ENCODE measurements around the gene RIT1.

The RIT1 gene

GRCh38 chr1:155889566-155889965, 21.6 kb downstream of the RIT1 start:
- Histone ChIP-seq H3K9me3 (ENCODE audit: control insufficient read depth, insufficient read depth, low read length) (no peaks in the 10 kb centered on the region), H3K9ac (ENCODE audit: low read depth, low read length) (no peak overlapping the region), H3K27ac (ENCODE audit: low read depth, low read length) (no peak overlapping the region), H3K4me3 (ENCODE audit: low read depth, low read length) (no peak overlapping the region), H3K36me3 (ENCODE audit: control insufficient read depth, insufficient read depth, low read length) (no peaks in the 10 kb centered on the region), H3K27me3 (ENCODE audit: control insufficient read depth, insufficient read depth, low read length) (no peaks in the 10 kb centered on the region), H3K4me1 (ENCODE audit: control insufficient read depth, insufficient read depth, low read length) (no peaks in the 10 kb centered on the region)

GRCh38 chr1:155888481-155888880, 22.7 kb downstream of the RIT1 start:
- H3K4me1 ChIP-seq (ENCODE audit: control insufficient read depth, insufficient read depth, low read length): no peaks in the 10 kb centered on the region
- H3K9ac ChIP-seq (ENCODE audit: low read depth, low read length): no peak overlapping the region

GRCh38 chr1:155884982-155885381, 26.2 kb downstream of the RIT1 start:
- no peak overlapping the region for H3K9ac ChIP-seq (ENCODE audit: low read depth, low read length)
- H3K4me3 ChIP-seq (ENCODE audit: low read depth, low read length): no peak overlapping the region
- H3K27ac ChIP-seq (ENCODE audit: low read depth, low read length): no peak overlapping the region
- H3K4me1 ChIP-seq (ENCODE audit: control insufficient read depth, insufficient read depth, low read length): no peaks in the 10 kb centered on the region
- no peaks in the 10 kb centered on the region for H3K9me3 ChIP-seq (ENCODE audit: control insufficient read depth, insufficient read depth, low read length)
- H3K36me3 ChIP-seq (ENCODE audit: control insufficient read depth, insufficient read depth, low read length): no peaks in the 10 kb centered on the region
- H3K27me3 ChIP-seq (ENCODE audit: control insufficient read depth, insufficient read depth, low read length): no peaks in the 10 kb centered on the region

More at GRCh38 chr1:155888481-155888880, 22.7 kb downstream of the RIT1 start:
- H3K4me3 ChIP-seq (ENCODE audit: low read depth, low read length): no peak overlapping the region
- no peaks in the 10 kb centered on the region for H3K27me3 ChIP-seq (ENCODE audit: control insufficient read depth, insufficient read depth, low read length)
- H3K36me3 ChIP-seq (ENCODE audit: control insufficient read depth, insufficient read depth, low read length): no peaks in the 10 kb centered on the region
- H3K9me3 ChIP-seq (ENCODE audit: control insufficient read depth, insufficient read depth, low read length): no peaks in the 10 kb centered on the region
- H3K27ac ChIP-seq (ENCODE audit: low read depth, low read length): no peak overlapping the region

- no peak overlapping the region for H3K4me3 ChIP-seq (ENCODE audit: low read depth, low read length)
- H3K4me1 ChIP-seq (ENCODE audit: control insufficient read depth, insufficient read depth, low read length): no peaks in the 10 kb centered on the region
- H3K9ac ChIP-seq (ENCODE audit: low read depth, low read length): no peak overlapping the region
- H3K27ac ChIP-seq (ENCODE audit: low read depth, low read length): no peak overlapping the region
- H3K27me3 ChIP-seq (ENCODE audit: control insufficient read depth, insufficient read depth, low read length): no peaks in the 10 kb centered on the region
- H3K36me3 ChIP-seq (ENCODE audit: control insufficient read depth, insufficient read depth, low read length): no peaks in the 10 kb centered on the region
- no peaks in the 10 kb centered on the region for H3K9me3 ChIP-seq (ENCODE audit: control insufficient read depth, insufficient read depth, low read length)
Observed at GRCh38 chr1:155884031-155884960, 26.9 kb downstream of the RIT1 start.

- Histone ChIP-seq H3K9me3 (ENCODE audit: control insufficient read depth, insufficient read depth, low read length) (no peaks in the 10 kb centered on the region), H3K36me3 (ENCODE audit: control insufficient read depth, insufficient read depth, low read length) (no peaks in the 10 kb centered on the region)
Observed at GRCh38 chr1:155882766-155883165, 28.4 kb downstream of the RIT1 start.

GRCh38 chr1:155882235-155882634, 28.9 kb downstream of the RIT1 start:
- H3K4me1 ChIP-seq (ENCODE audit: control insufficient read depth, insufficient read depth, low read length): no peaks in the 10 kb centered on the region
- no peaks in the 10 kb centered on the region for H3K36me3 ChIP-seq (ENCODE audit: control insufficient read depth, insufficient read depth, low read length)
- no peak overlapping the region for H3K4me3 ChIP-seq (ENCODE audit: low read depth, low read length)
- no peaks in the 10 kb centered on the region for H3K27me3 ChIP-seq (ENCODE audit: control insufficient read depth, insufficient read depth, low read length)
- H3K9ac ChIP-seq (ENCODE audit: low read depth, low read length): no peak overlapping the region
- H3K27ac ChIP-seq (ENCODE audit: low read depth, low read length): no peak overlapping the region
- no peaks in the 10 kb centered on the region for H3K9me3 ChIP-seq (ENCODE audit: control insufficient read depth, insufficient read depth, low read length)

More at GRCh38 chr1:155882766-155883165, 28.4 kb downstream of the RIT1 start:
- Histone ChIP-seq H3K4me3 (ENCODE audit: low read depth, low read length) (no peak overlapping the region), H3K4me1 (ENCODE audit: control insufficient read depth, insufficient read depth, low read length) (no peaks in the 10 kb centered on the region), H3K9ac (ENCODE audit: low read depth, low read length) (no peak overlapping the region), H3K27me3 (ENCODE audit: control insufficient read depth, insufficient read depth, low read length) (no peaks in the 10 kb centered on the region), H3K27ac (ENCODE audit: low read depth, low read length) (no peak overlapping the region)

- Histone ChIP-seq H3K9ac (ENCODE audit: low read depth, low read length) (no peak overlapping the region), H3K27ac (ENCODE audit: low read depth, low read length) (no peak overlapping the region), H3K4me1 (ENCODE audit: control insufficient read depth, insufficient read depth, low read length) (no peaks in the 10 kb centered on the region), H3K27me3 (ENCODE audit: control insufficient read depth, insufficient read depth, low read length) (no peaks in the 10 kb centered on the region), H3K36me3 (ENCODE audit: control insufficient read depth, insufficient read depth, low read length) (no peaks in the 10 kb centered on the region), H3K9me3 (ENCODE audit: control insufficient read depth, insufficient read depth, low read length) (no peaks in the 10 kb centered on the region), H3K4me3 (ENCODE audit: low read depth, low read length) (no peak overlapping the region)
Observed at GRCh38 chr1:155880950-155881349, 30.2 kb downstream of the RIT1 start.

GRCh38 chr1:155880251-155880650, 30.9 kb downstream of the RIT1 start:
- Histone ChIP-seq H3K9me3 (ENCODE audit: control insufficient read depth, insufficient read depth, low read length) (no peaks in the 10 kb centered on the region), H3K9ac (ENCODE audit: low read depth, low read length) (no peak overlapping the region), H3K27me3 (ENCODE audit: control insufficient read depth, insufficient read depth, low read length) (no peaks in the 10 kb centered on the region), H3K4me3 (ENCODE audit: low read depth, low read length) (no peak overlapping the region), H3K27ac (ENCODE audit: low read depth, low read length) (no peak overlapping the region), H3K36me3 (ENCODE audit: control insufficient read depth, insufficient read depth, low read length) (no peaks in the 10 kb centered on the region), H3K4me1 (ENCODE audit: control insufficient read depth, insufficient read depth, low read length) (no peaks in the 10 kb centered on the region)

GRCh38 chr1:155877945-155878344, 33.2 kb downstream of the RIT1 start:
- Histone ChIP-seq H3K36me3 (ENCODE audit: control insufficient read depth, insufficient read depth, low read length) (no peaks in the 10 kb centered on the region), H3K4me3 (ENCODE audit: low read depth, low read length) (no peak overlapping the region), H3K27ac (ENCODE audit: low read depth, low read length) (no peak overlapping the region), H3K4me1 (ENCODE audit: control insufficient read depth, insufficient read depth, low read length) (no peaks in the 10 kb centered on the region), H3K9me3 (ENCODE audit: control insufficient read depth, insufficient read depth, low read length) (no peaks in the 10 kb centered on the region), H3K27me3 (ENCODE audit: control insufficient read depth, insufficient read depth, low read length) (no peaks in the 10 kb centered on the region), H3K9ac (ENCODE audit: low read depth, low read length) (no peak overlapping the region)

GRCh38 chr1:155873860-155874259, 37.3 kb downstream of the RIT1 start:
- no peaks in the 10 kb centered on the region for H3K27me3 ChIP-seq (ENCODE audit: control insufficient read depth, insufficient read depth, low read length)
- no peaks in the 10 kb centered on the region for H3K9me3 ChIP-seq (ENCODE audit: control insufficient read depth, insufficient read depth, low read length)
- H3K27ac ChIP-seq (ENCODE audit: low read depth, low read length): no peak overlapping the region
- H3K4me1 ChIP-seq (ENCODE audit: control insufficient read depth, insufficient read depth, low read length): no peaks in the 10 kb centered on the region
- H3K4me3 ChIP-seq (ENCODE audit: low read depth, low read length): no peak overlapping the region
- H3K36me3 ChIP-seq (ENCODE audit: control insufficient read depth, insufficient read depth, low read length): no peaks in the 10 kb centered on the region
- no peak overlapping the region for H3K9ac ChIP-seq (ENCODE audit: low read depth, low read length)

GRCh38 chr1:155872527-155872926, 38.6 kb downstream of the RIT1 start:
- Histone ChIP-seq H3K4me3 (ENCODE audit: low read depth, low read length) (no peak overlapping the region), H3K27me3 (ENCODE audit: control insufficient read depth, insufficient read depth, low read length) (no peaks in the 10 kb centered on the region), H3K9me3 (ENCODE audit: control insufficient read depth, insufficient read depth, low read length) (no peaks in the 10 kb centered on the region), H3K4me1 (ENCODE audit: control insufficient read depth, insufficient read depth, low read length) (no peaks in the 10 kb centered on the region), H3K36me3 (ENCODE audit: control insufficient read depth, insufficient read depth, low read length) (no peaks in the 10 kb centered on the region), H3K9ac (ENCODE audit: low read depth, low read length) (no peak overlapping the region), H3K27ac (ENCODE audit: low read depth, low read length) (no peak overlapping the region)
